Gastroesophageal sphincter (tissue), 4 donors: ENCODE results near the gene SPDYC. TPM values are rescaled to one million over a fixed set of nuclear protein-coding genes. Genes with fewer than 3 reads are reported as not detected.

Experiments used
- ATAC-seq: fragments of 150-250 bp; one replicate; pipeline ENCODE4 v1.9.1; 2016; ENCODE audit warnings: mild to moderate bottlenecking, moderate library complexity
- H3K27ac ChIP-seq, 4 donors: fragments of 200-600 bp; sonication (generic) in 3 of 4; 1 replicate in 3 of 4; 2 replicates in 1 of 4; pipeline ENCODE4 v1.5.1; 2016 to 2019
- H3K27me3 ChIP-seq: fragments of 200-600 bp; sonication (generic); one replicate; pipeline ENCODE4 v1.5.1; 2019
- H3K36me3 ChIP-seq, 2 donors: fragments of 200-600 bp; sonication (generic); one replicate each; pipeline ENCODE4 v1.5.1; 2019; ENCODE audit warnings: control low read depth in 1 of 2
- H3K4me1 ChIP-seq, 3 donors: fragments of 200-600 bp; sonication (generic); 1 replicate in 2 of 3; 2 replicates in 1 of 3; pipeline ENCODE4 v1.5.1; 2016 to 2019; ENCODE audit warnings: control low read depth in 2 of 3
- H3K4me3 ChIP-seq, 2 donors: fragments of 200-600 bp; sonication (generic); one replicate each; pipeline ENCODE4 v1.5.1; 2019; ENCODE audit warnings: mild to moderate bottlenecking in 1 of 2, moderate library complexity in 1 of 2
- H3K9me3 ChIP-seq, 3 donors: fragments of 200-600 bp; sonication (generic); one replicate each; pipeline ENCODE4 v1.5.1; 2017 to 2019; ENCODE audit warnings: control low read depth in 2 of 3
- EP300 ChIP-seq: sonication (generic); formaldehyde crosslinking; IDR thresholded peaks from one replicate; pipeline ENCODE4 v1.6.1; 2017; ENCODE audit warnings: antibody characterized with exemption, mild to moderate bottlenecking
- POLR2A ChIP-seq, 2 donors: fragments of 450-650 bp; IDR thresholded peaks; one replicate each; pipeline ENCODE4 v1.6.1; 2017; ENCODE audit warnings: antibody characterized with exemption in 2 of 2, mild to moderate bottlenecking in 2 of 2, moderate library complexity in 1 of 2
- POLR2AphosphoS5 ChIP-seq: sonication (generic); formaldehyde crosslinking; IDR thresholded peaks from one replicate; pipeline ENCODE4 v1.6.1; 2017; ENCODE audit warnings: antibody characterized with exemption
- WGBS, 2 donors: methylation state at CpG; one replicate each; pipeline ENCODE4 v1.1.5; 2018; ENCODE audit warnings: low coverage in 1 of 2; 5-methylcytosine and 5-hydroxymethylcytosine counted together
- total RNA-seq, 4 donors: library from RNA; depleted of rRNA; stranded (reverse); fragments of >200 nt; gene quantifications; one replicate each; pipeline ENCODE4 v1.1.0, GENCODE V29; 2016
- TF ChIP-seq, protein P1 (sequence below), 4 experiments: fragments of 200-600 bp in 2 of 4; fragments of 450-650 bp in 2 of 4; sonication (generic) in 1 of 4; IDR thresholded peaks; one replicate each; pipeline ENCODE4 v1.5.1; 2017 to 2019; ENCODE audit warnings: antibody characterized with exemption in 4 of 4, mild to moderate bottlenecking in 2 of 4, moderate library complexity in 2 of 4

Gene SPDYC
- total RNA-seq, 4 donors from 2014 or later: not detected

DNA sequence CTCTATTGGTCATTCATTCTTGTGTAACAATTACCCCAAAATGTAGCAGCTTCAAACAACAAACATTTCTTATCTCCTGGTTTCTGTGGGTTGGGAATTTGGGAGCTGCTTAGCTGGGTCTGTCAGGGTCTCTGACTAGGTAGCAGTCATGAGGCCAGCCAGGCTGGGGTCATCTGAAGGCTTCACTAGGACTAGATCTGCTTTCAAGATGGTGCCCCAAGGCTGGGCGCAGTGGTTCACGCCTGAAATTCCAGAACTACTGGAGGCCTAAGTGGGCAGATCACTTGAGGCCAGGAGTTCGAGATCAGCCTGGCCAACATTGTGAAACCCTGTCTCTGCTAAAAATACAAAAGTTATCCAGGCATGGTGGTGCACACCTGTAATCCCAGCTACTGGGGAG, 13.1 kb upstream of the SPDYC start:
- no peaks in the 10 kb centered on the region for H3K4me1 ChIP-seq
- no peak overlapping the region for H3K27ac ChIP-seq
- H3K4me3 ChIP-seq: no peak overlapping the region
- TF ChIP-seq EP300 (no peak), POLR2AphosphoS5 (no peak), POLR2A (IDR thresholded peaks at IDR 0.05) (no peak)
- TF ChIP-seq, protein P1, sequence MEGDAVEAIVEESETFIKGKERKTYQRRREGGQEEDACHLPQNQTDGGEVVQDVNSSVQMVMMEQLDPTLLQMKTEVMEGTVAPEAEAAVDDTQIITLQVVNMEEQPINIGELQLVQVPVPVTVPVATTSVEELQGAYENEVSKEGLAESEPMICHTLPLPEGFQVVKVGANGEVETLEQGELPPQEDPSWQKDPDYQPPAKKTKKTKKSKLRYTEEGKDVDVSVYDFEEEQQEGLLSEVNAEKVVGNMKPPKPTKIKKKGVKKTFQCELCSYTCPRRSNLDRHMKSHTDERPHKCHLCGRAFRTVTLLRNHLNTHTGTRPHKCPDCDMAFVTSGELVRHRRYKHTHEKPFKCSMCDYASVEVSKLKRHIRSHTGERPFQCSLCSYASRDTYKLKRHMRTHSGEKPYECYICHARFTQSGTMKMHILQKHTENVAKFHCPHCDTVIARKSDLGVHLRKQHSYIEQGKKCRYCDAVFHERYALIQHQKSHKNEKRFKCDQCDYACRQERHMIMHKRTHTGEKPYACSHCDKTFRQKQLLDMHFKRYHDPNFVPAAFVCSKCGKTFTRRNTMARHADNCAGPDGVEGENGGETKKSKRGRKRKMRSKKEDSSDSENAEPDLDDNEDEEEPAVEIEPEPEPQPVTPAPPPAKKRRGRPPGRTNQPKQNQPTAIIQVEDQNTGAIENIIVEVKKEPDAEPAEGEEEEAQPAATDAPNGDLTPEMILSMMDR (IDR thresholded peaks at IDR 0.05): no peak
- H3K9me3 ChIP-seq: no peaks in the 10 kb centered on the region
- WGBS, 2 donors: 100% methylated on average over 2 of the region's 3 CpGs; no CpG with 5 or more reads in 1 of the 2 donors
- no peaks in the 10 kb centered on the region for H3K36me3 ChIP-seq
- ATAC-seq: no peak
- H3K27me3 ChIP-seq: no peaks in the 10 kb centered on the region

DNA sequence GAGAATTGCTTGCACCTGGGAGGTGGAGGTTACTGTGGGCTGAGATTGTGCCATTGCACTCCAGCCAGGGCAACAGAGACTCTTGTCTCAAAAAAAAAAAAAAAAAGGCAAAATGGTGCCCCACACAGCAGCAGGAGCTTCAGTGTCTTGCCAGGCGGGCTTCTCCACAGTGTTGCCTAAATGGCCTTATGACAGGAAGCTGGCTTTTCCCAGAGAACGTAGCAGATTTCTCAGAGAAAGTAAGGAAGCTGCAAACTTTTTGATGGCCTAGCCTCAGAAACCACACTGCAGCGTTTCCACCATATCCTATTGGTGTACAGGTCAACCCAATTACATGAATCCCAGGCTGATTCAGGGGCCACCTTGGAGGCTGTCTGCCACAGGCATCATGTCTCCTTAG, 12.7 kb upstream of the SPDYC start:
- no peak overlapping the region for H3K27ac ChIP-seq
- no peaks in the 10 kb centered on the region for H3K36me3 ChIP-seq
- no peaks in the 10 kb centered on the region for H3K27me3 ChIP-seq
- TF ChIP-seq EP300: no peak
- TF ChIP-seq POLR2A (IDR thresholded peaks at IDR 0.05): no peak
- TF ChIP-seq, protein P1 (IDR thresholded peaks at IDR 0.05): no peak
- TF ChIP-seq POLR2AphosphoS5: no peak
- no peaks in the 10 kb centered on the region for H3K9me3 ChIP-seq
- H3K4me3 ChIP-seq: no peak overlapping the region
- 49 to 60% methylated on average over 2 to 3 of the region's 3 CpGs for WGBS, 2 donors
- no peaks in the 10 kb centered on the region for H3K4me1 ChIP-seq
- ATAC-seq: no peak

DNA sequence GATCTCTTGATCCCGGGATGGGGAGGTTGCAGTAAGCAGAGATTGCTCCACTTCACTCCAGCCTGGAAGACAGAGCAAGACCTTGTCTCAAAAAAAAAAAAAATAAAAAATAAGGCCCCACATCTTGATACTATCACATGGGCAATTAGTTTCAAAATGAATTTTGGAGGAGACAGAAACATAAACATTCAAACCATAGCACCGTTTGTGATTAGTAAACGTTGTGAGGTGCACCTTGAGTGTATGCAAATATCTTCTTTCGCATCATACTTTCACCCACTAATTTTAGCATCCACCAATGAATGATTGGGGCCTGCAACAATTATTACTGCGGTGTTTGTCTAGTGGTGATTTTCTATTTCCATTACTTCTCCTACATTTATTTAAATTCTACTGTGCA, 11.0 kb upstream of the SPDYC start:
- no peak overlapping the region for H3K4me3 ChIP-seq
- no peaks in the 10 kb centered on the region for H3K27me3 ChIP-seq
- no peaks in the 10 kb centered on the region for H3K4me1 ChIP-seq
- 61 to 65% methylated on average over 4 to 5 of the region's 5 CpGs for WGBS, 2 donors
- TF ChIP-seq, protein P1 (IDR thresholded peaks at IDR 0.05): no peak
- TF ChIP-seq POLR2A (IDR thresholded peaks at IDR 0.05) (no peak), EP300 (no peak), POLR2AphosphoS5 (no peak)
- no peak for ATAC-seq
- no peaks in the 10 kb centered on the region for H3K9me3 ChIP-seq
- H3K36me3 ChIP-seq: no peaks in the 10 kb centered on the region
- H3K27ac ChIP-seq: no peak overlapping the region

DNA sequence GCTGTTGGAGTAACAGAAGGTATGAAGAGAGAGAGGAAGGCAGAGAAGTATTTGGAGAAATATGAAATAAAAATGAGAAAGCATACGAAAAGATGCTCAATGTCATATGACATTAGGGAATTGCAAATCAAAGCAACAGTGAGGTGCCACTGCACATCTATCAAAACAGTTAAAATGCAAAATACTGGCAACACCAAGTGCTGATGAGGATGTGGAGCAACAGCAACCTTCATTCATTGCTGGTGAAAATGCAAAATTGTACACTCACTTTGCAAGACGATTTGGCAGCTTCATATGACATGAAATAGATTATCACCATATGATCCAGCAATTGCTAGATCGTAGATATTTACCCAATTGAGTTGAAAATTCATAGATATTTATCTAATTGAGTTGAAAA, 9.4 kb upstream of the SPDYC start:
- 73 to 77% methylated on average over 2 to 3 of the region's 3 CpGs for WGBS, 2 donors
- TF ChIP-seq, protein P1 (IDR thresholded peaks at IDR 0.05): no peak
- no peak for TF ChIP-seq POLR2A (IDR thresholded peaks at IDR 0.05)
- TF ChIP-seq EP300: no peak
- no peak for TF ChIP-seq POLR2AphosphoS5
- Histone ChIP-seq H3K9me3 (no peaks in the 10 kb centered on the region), H3K4me1 (no peaks in the 10 kb centered on the region), H3K27ac (no peak overlapping the region), H3K36me3 (no peaks in the 10 kb centered on the region), H3K4me3 (no peak overlapping the region), H3K27me3 (no peaks in the 10 kb centered on the region)
- no peak for ATAC-seq

DNA sequence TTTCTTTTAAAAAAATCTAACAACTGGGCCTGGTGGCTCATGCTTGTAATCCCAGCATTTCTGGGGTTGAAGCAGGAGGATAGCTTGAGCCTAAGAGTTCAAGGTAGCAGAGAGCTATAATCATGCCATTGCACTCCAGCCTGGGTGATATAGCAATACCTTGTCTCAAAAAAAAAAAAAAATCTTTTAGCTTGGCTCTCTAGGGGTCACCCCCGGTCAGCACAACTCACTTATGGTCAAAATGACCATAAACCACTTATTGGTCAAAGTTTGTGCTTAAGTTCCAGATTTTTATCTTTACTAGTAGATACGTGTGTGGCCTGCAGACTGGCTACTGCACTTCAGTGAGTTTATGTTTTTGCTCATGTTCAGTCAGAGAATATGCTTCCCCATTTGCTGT, 6.3 kb upstream of the SPDYC start:
- Histone ChIP-seq H3K36me3 (no peaks in the 10 kb centered on the region), H3K27me3 (peaks cover 12% of the 10 kb centered on the region)
- 80 to 95% methylated on average over 1 to 2 of the region's 2 CpGs for WGBS, 2 donors

More for the DNA sequence above, 6.3 kb upstream of the SPDYC start:
- TF ChIP-seq POLR2A (IDR thresholded peaks at IDR 0.05) (no peak), POLR2AphosphoS5 (no peak), EP300 (no peak)
- TF ChIP-seq, protein P1 (IDR thresholded peaks at IDR 0.05): no peak
- H3K4me1 ChIP-seq: no peaks in the 10 kb centered on the region
- ATAC-seq: no peak
- H3K9me3 ChIP-seq: no peaks in the 10 kb centered on the region
- H3K4me3 ChIP-seq: no peak overlapping the region
- H3K27ac ChIP-seq: no peak overlapping the region
